ENCODE measurements around the gene NDUFA1.
"Not testable (repeated sequence)": the region's sequence is repeated elsewhere in the genome, so short reads cannot be mapped to it uniquely, and the experiment has no call there.

The NDUFA1 gene

GRCh38 chrX:119900976-119901375 lies 29.3 kb downstream of the NDUFA1 start:
- no peak for DNase-seq (ENCODE audit: low read depth in 3 of 3)

GRCh38 chrX:119916310-119916709 lies 44.7 kb downstream of the NDUFA1 start:
- DNase-seq (ENCODE audit: low read depth in 3 of 3): no peak

GRCh38 chrX:119917877-119918276 lies 46.2 kb downstream of the NDUFA1 start:
- DNase-seq (ENCODE audit: low read depth in 3 of 3): no peak

DNA sequence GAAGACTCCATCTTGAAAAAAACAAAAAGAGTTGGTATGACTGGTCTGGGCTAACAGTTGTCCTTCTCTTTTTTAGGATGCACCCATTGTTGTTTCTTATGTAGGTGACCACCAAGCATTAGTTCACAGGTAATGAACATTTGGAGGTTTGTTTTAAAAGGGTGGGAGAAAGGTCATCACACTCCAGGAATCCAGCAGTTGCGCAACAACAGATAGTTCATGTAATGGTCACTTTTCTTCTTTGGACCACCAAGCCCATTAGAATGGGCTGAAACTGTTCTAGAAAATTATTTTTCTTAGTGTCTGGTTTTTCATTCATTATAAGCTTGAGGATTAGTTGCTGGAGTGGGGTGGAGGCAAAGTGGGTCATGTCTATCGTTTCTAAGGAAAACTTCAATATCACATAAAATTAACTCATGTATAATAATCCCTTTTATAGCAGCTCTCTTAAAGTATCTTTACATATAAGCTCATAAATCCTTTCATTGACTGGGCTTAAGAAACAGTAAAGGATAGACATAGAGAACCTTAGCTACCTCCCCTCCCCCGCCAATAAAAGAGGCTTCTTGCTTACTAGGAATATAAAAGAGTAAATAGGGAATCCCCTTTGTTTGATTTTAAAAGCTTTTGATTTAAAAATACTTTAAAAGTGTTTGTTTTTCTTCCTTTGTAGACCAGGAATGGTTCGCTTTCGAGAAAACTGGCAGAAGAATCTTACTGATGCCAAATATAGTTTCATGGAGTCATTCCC lies 48.4 kb downstream of the NDUFA1 start:
- no peak for DNase-seq (ENCODE audit: low read depth in 3 of 3)

DNA sequence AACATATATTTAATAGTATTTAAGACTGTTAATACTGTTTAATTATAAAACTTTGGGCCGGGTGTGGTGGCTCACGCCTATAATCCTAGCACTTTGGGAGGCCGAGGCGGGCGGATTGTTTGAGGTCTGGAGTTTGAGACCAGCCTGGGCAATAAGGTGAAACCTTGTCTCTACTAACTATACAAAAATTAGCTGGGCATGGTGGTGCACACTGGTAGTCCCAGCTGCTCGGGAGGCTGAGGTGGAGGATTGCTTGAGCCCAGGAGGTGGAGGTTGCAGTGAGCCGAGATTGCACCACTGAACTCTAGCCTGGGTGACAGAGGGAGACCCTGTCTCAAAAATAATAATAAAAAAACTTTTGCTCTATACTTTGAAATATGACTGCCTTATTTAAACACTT lies 50.8 kb downstream of the NDUFA1 start:
- DNase-seq (ENCODE audit: low read depth in 3 of 3): not testable (repeated sequence)

Measured in stimulated activated CD4-positive, alpha-beta T cell treated with anti-CD3 and anti-CD28 coated beads, TNF-alpha, amount 100 ng/mL, for 48 hours (primary cell).